Cortex of kidney (tissue), 1 donor: ENCODE measurements around the gene RAB28.
A peak's percentile ranks its signal among the peaks of the same experiment; 100 is the strongest.

Source experiments
- DNase-seq: peaks from one replicate; lab custom pipeline; 2025; lab: John Stamatoyannopoulos, UW

The RAB28 gene

DNA sequence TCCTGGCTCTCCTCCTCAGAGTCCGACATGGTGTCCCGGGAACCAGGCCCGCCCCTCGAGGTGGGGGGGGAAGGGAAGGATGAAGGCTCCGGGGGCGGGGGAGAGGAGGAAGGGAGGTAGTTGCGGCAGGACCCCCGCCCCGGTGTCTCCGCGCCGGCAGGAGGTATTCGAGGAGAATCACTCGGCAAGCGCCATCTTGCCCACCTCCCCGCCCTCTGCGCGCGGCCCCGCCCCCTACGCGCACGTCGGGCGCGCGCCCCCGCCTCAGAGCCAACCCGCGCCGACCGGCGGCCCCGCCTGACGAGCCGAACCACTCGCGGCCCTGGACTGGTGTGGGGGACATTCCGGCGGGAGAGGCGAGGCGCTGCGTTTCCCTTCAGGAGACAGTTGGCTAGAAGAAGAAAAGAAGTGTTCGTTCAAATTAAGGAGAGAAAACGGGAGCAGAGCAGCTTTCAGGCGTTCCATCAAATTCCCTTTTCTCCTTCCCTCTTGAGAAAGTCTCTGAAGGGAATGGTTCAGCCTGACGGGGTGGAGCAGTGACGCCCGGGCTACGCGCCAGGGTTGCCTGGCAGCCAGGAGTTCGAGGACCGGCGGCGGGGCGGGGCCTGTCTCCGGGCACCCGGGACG is at the start of gene RAB28:
Gene RAB28 (minus strand): TSS at position 219 of the 627 bp plus-strand sequence.
- peak; percentile 50 for DNase-seq

DNA sequence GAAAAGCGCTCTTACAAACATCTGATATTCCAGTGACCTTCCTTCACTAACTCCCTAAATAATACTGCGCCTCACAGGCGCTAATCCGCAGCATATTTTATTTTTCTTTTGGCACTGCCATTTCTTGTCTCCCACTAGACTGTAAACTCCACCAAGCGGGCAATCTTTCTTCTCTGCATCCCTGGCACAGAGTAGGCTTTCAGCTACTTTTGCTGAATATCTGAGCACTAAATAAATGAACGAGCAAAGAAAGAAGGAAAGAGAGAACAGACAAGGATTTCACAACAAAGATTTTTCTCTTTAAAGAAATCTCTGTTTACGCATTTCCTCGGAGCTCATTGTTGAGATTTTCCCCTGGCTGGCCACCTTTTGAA is 47.5 kb upstream of the RAB28 start:
- no peak for DNase-seq

DNA sequence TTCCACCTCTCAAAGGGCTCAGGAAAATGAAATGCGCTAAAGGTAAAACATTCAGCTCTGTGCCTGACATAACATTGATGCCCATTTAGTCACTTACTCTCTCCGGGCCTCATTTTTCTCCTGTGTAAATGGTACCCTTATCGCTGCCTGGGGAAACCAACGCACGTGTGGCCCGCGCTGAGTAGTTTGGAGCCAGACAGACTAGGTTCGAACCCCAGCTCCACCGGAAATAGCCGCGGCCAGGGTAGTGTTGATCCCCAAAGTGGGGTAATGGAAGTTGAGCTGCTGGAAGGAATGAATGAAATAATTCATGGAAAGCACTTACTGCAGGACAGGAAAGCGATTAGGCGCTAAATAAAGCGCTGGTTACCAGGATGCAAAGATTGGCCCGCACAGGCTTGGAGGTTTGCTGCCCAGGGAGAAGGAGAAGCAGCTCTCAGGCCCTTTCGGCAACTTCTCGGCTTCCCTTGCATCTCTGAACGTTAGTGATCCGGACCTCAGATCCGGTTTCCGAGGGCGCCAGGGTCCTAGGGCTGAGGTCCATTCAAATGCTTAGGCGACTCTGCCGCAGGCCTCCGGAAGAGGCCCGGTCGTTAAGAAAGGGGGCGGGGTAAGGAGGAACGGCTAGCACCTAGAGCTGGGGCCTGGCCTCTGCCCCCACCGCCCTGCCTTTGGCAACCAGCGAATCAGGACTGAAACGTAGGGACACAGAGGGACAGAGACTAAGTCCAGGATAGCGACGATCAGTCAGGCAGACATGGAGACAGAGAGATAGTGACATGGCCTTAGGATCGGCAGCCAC is 46.9 kb upstream of the RAB28 start:
- DNase-seq = no peak

DNA sequence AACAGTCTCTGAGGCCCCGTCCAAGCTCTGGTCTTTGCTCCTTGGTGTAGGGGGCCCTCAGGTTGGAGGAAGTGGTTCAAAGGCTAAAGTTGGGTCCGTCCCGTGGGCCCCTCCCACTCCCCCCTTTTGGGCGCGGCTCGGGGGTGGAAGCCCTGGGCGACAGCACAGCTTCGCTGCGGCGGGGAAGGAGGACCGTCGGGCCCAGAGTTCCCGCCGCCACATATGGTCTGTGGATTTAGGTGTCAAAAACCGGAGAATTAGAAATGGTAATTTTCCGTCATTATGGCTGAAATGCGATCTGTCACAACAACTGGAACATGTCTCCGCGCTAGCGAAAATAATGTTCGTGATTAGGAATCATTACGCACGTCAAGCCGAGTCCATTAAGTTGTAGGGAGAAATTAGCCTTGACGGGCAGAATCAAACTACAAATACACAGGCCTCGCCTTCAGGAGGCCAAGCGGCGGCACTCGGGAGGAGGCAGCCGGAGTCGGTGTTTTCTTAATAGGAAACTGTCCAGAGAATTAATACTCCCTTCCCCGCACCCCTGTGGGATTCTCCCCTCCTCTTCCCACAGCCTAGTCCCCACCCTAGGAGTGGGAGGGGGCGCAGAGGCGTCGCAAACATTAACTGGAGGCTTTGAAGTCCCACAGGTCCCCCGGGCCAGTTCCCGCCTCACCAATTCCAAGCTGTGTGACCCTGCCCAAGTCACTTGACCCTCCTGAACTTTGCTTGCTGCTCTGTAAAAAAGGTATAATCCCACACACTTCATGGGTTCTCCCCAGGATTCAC is 45.2 kb upstream of the RAB28 start:
- DNase-seq = no peak

DNA sequence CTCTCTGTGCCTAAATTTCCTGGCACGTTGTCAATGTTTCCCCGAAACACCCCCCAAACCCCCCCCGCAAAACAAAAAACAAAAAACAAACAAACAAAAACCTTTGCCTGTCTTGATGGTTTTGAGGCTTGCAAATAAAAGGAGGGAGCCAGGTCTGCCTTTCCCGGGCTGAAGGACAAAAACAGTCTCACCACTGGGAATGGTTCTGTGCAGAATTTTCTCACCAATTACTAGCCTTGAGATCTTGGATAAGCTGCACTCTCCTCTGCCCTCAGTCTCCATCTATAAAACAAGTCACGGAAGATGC is 44.6 kb upstream of the RAB28 start:
- DNase-seq = no peak

DNA sequence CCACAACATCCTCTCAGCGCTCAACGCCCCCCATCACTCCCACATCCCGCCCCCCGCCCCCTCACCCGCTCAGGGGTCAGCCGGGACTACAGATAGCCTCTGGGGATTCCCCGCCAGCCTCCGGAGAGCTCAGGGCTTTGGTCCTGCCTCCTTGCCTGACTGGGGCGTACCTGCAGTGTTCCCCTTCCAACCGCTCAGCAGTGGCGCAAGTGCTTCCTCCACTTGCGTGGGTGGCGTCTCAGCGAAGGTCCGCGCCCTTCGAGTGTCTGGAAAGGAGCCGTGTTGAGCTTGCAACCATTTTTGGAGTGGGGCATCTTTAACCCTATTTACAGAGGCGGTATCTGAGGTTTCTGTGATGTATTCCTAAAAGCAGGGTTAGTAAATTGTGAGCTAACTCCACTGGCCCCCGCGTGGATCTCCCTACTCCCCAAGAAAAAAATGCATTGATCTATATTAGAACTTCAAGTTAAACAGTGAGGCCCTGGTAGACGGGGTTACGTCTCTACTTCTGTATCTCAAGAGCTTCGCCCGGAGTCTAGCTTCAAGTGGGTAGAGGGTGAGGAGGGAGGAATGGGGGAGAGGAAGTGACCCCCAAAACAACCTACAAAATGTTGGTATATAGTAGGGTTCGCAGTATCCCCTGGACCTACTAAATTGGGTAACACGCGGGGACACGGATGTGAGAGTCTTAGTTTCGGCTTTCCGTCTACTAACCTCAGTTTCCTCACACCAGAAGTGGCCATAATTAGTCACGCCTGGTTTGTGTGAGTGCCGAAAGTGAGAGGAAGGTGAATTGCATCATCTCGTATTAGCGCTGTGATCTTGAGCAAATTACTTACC is 44.1 kb upstream of the RAB28 start:
- no peak for DNase-seq

DNA sequence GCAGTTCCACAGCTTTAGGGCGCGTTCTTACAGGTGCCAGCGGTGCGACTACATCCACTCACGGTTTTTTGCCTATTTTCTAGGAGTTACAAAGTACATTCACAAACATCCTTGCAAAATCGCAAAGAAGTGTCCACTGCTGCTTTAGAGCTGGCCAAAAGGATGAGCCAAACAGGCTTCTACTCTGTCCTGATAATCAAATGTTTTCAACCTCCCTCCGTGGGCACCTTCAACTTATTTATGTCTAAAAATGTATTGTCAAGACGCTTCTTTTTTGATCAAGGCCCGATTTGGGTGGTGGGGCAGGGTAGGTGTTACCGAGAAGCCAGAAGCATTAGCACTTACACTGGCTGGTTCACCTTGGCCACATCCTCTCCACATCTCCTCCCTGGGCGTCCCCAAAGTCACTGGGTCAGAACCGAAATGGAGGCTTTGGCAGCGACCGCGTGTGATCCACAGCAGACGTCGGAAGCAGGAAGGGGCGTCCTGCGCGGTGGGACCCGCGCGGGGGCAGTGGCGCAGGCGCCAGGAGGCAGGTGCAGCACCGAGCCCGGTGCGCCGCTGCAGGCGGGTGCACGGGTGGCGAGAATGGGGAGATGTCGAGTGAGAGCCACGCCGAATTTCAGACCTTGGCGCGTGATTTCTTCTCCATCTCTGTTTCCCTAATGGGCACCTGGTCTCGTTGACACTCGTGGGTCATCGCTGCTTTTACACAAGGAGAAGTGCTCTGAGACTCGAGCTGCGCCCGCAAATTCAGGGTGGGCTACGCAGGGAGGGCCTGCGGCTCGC is 43.2 kb upstream of the RAB28 start:
- no peak for DNase-seq

DNA sequence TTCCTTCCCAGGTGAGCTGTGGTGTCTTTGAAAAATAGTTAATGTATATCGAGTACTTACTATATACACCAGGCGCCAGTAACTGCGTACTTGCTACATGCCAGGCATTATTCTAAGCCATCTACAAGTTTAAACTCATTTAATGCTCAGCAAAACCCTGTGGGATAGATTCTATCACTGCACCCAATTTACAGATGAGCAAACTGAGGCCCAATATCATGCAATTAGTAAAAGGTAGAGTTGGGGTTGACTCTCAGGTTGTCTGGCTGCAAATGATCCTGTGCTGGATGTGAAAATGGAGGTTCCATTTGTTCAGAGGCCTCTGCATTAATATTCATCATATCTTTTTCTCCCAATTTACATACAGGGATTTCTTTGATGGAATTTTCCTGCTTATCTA is 42.5 kb upstream of the RAB28 start:
- no peak for DNase-seq

- no peak for DNase-seq
Observed at GRCh38 chr4:13525606-13526281, 41.6 kb upstream of the RAB28 start.

DNA sequence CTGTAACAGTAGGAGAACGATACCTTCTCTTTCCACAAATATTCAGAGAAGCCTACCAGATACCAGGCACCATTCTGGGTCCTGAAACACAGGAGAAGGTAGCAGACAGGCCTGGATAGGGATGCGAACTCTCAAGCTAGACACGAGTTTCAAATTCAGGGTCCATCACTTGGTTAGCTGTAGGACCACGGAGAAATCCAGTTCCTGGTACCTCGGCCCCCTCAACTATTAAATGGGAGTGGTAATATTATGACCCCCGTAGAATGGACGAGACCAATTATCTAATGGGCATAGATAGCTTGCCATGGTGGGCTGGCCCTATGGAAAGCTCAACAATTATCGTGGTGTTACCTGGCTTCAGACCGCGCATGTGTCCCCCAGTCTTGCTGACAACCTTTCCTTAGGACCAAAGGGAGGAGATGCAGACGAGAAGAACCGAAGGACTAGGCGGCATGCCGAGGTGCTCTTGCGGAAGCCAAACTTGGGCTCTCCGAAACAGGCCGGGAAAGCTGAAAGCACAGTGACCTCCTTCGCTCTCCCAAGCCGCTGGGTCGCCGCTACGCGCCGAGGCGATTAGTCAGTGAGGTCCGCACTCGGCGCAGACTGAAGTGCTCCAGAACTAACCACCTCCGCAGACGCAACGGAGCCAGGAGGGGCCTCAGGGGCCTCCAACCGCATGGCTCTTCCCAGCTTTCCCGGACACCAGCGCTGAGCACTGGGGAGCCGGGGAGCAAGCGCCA is 40.5 kb upstream of the RAB28 start:
- DNase-seq = no peak

DNA sequence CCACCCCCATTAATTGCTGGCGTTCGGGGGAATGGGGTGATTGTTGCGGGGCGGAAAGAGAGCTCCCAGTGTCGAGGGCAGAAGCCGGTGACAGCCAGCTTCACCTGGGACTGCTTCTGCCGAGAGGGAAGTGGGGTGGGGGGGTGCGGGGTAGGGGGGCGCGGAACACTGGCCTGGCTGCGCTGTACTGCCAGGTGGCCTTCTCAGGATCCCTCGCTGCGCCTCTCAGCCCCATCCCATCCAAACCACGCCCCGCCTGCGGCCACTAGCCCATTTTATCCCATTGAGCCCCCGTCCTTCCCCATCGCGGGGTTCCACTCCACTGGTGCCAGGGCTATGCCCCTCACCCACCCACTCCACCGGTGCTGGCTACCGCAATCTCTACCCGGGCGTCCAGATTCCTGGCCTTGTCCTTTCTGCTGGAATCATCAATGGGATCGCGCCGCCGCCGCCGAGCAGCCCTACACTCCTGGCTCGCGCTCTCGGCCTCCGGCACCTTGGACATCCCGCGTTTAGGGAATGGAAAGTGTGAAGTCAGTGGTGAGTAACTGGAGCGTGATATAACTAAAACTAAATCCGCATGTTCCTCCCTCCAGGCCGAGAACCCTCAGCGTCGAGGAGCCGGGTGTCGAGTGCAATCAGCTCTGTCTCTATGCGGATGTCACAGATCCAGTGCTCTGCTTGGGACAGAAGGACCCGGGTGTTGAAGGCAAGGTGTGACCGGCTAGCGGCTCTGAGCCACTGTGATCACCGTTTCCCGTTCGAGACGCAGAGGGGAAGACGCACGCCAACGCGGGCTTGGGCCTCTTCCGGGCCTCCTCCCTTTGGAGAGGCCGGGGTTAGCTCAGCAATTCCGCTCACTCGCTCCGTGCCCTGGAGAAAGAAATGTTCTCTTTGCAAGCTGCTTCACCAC is 39.7 kb upstream of the RAB28 start:
- no peak for DNase-seq

DNA sequence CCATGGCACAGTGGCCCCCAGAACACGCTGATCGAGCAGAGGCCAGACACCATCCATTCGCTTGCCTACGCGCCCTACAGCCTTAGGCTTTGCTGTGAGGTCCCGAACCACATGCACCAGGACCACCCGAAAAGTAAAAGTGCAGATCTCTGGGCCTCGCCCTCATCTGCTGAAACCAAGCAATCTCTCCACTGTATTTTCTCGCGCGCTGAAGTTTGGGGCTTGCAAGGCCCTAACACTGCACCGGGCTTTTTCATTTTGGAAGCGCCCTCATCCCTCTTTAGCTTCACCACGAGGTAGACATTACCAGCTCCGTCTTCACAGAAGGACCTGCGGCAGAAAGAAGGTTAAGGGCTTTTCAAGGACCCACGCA is 39.0 kb upstream of the RAB28 start:
- no peak for DNase-seq

DNA sequence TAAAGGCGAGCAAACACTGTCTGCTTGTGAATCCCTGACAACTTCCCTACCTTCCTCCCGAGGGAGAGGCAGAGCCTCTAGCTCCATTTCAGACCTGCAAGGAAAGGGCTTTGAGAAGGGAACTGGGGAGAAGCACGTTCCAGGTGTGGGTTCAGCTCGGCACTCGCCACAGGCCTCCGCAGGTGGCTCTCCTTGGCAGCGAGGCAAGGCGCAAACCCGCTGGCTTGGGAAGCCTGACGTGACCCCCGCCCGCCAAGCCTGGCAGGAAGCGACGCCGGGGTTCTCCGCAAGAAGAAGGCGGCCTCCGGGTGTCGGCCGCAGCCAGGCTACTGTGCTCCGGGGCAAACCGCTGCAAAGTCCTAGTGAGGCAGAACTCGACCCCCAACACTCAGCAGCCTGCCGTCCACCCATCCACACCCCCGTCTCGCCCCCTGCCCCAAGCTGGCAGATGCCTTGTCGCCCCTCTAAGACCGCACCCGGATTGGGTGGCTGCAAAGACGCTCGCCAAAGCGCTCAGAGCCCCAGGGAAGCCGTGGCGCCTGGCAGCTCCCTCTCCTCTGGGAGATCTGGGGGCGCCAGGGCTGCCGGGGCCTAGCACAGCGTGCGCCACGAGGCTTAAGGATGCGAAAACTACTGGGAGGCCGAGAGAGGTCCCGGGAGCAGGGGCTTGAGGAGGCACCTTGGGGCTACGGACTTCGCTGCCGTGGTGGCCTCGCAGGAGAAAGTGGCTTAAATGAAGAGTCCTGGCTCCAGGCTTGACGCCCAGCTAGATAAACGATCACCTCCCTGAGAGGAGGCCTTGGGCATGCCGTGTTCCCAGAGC is 38.4 kb upstream of the RAB28 start:
- no peak for DNase-seq

DNA sequence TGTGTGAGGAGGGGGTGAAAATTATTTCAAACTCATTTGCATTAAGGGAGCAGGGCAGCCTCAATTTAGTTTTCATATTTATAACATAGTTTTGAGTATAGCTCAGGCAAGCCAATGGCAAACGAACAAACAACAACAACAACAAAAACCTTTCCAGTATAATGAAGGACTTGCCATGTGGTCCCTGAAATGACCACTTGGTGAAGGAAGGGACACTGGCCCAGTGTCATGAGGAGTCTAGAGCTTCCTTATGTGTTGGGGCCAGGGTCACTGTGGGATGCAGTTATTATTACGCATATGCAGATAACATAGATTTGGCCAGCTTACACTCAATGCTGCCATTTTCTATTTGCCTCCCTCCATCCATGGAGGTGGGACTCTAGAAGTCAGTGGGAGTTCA is 36.9 kb upstream of the RAB28 start:
- no peak for DNase-seq

DNA sequence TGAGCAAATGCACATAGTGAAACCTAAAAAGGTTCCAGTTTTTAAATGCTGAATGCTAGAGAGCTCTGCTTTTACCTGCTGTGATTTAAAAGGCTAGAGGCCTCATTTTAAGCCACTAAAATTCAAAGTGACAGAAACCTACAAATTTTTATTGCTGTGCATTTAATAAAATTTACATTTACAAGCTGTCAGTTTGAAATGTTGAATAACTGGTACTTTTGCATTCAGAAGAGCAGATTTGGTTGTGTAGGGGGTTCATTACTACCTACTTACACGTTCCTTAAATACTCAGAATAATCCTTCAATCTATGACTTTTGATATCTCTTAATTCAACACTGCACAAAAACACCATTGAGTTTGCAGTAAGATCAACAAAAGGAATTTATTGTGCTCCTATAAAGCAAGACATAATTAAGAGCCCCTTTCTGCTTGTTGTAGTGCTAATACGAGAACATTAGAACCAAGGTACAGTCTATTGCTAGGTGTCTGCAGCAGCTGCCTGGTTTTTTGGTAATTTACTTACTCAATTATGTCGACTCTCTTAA is 32.2 kb upstream of the RAB28 start:
- DNase-seq = no peak

DNA sequence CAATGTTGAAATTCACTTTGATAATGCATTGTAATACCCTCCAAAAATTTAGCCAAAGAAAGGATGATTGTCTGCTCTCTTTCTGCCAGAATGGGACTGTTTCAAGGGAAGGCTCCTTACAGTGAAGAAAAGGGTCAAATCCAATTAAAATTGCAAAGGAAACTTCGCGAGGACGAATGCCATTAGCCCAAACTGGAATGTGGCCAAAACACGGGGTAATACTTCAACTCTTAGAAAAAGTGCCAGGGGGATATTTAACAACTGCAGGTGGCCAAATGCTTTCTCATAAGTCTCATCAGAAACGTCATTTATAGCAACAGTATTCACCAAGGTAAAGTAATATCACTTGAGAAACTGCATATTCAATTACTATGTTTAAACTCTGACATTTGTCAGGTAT is 31.1 kb upstream of the RAB28 start:
- no peak for DNase-seq

DNA sequence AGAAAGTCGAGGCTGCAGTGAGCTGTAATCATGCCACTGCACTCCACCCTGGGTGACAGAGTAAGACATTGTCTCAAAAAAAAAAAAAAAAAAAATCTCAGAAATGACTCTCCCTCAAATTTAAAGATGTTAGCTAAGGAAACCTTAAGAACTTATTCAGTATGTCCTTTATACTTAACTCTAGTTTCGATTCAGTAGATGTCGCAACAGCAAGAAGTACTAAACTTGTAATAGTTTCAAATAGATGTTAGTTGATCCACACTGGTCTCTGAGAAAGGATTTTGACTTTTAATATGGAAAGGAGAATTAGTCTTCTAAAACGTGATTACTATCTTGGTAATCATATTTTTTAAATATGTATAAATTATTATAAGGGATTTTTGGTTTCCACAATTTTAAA is 30.6 kb upstream of the RAB28 start:
- DNase-seq = no peak

DNA sequence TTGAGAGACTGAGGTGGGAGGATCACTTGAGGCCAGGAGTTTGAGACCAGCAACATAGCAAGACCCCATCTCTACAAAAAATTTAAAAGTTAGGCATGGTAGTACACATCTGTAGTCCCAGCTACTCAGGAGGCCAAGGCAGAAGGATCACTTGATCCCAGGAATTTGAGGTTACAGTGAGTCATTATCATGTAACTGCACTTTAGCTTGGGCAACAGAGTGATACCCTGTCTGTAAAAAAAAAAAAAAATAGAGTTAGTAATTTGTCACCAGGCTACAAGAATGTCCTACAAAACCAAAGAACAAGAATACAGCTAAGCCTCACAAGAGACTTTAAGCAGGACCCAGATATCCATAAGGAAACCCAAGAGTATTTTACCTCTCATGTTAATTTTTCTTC is 27.0 kb upstream of the RAB28 start:
- DNase-seq = no peak
